Osteoblast (primary cell): ENCODE measurements around the gene DCDC2C. TPM values are rescaled to one million over a fixed set of nuclear protein-coding genes. Genes with fewer than 3 reads are reported as not detected.

Source experiments
- DNase-seq: peaks from one replicate; pipeline ENCODE4 v3.0.0; 2011; ENCODE audit warnings: low spot score, mixed read lengths; ENCODE audit not compliant: insufficient read length; ENCODE audit errors: missing footprints
- H2AFZ ChIP-seq: 2 replicates; pipeline ENCODE4 v1.6.0; 2011; ENCODE audit warnings: mild to moderate bottlenecking, low read length
- H3K27ac ChIP-seq: 2 replicates; pipeline ENCODE4 v1.5.1; 2011; ENCODE audit warnings: mild to moderate bottlenecking, low read depth, low read length, moderate library complexity
- H3K27me3 ChIP-seq: 2 replicates; pipeline ENCODE4 v1.6.0; 2012; ENCODE audit warnings: mild to moderate bottlenecking, control low read depth, inconsistent platforms, low read length, moderate library complexity; ENCODE audit not compliant: insufficient read depth
- H3K36me3 ChIP-seq: 2 replicates; pipeline ENCODE4 v1.5.1; 2011; ENCODE audit warnings: mild to moderate bottlenecking, low read length, control low read depth, moderate library complexity; ENCODE audit not compliant: insufficient read depth
- H3K4me1 ChIP-seq: 2 replicates; pipeline ENCODE4 v1.5.1; 2011; ENCODE audit warnings: mild to moderate bottlenecking, low read length, control low read depth, moderate library complexity; ENCODE audit not compliant: insufficient read depth
- H3K4me2 ChIP-seq: 2 replicates; pipeline ENCODE4 v1.6.0; 2011; ENCODE audit warnings: mild to moderate bottlenecking, low read length; ENCODE audit not compliant: insufficient read depth
- H3K4me3 ChIP-seq: fragments of 200-600 bp; sonication (generic); 3 replicates; pipeline ENCODE4 v1.5.1; 2012; ENCODE audit warnings: mild to moderate bottlenecking, low read length, inconsistent platforms; ENCODE audit not compliant: insufficient read depth
- H3K79me2 ChIP-seq: 2 replicates; pipeline ENCODE4 v1.6.0; 2012; ENCODE audit warnings: mild to moderate bottlenecking, low read length, control low read depth, inconsistent platforms; ENCODE audit not compliant: insufficient read depth
- H3K9me3 ChIP-seq: 2 replicates; pipeline ENCODE4 v1.5.1; 2011; ENCODE audit warnings: low read depth, low read length, control low read depth
- H4K20me1 ChIP-seq: 2 replicates; pipeline ENCODE4 v1.6.0; 2012; ENCODE audit warnings: mild to moderate bottlenecking, low read length, control low read depth; ENCODE audit not compliant: insufficient read depth
- CTCF ChIP-seq: IDR thresholded peaks from 2 replicates; pipeline ENCODE4 v1.5.1; 2011; ENCODE audit warnings: mild to moderate bottlenecking, low read depth, low read length, moderate library complexity; ENCODE audit errors: extremely low read depth
- total RNA-seq: library from RNA; depleted of rRNA; stranded (reverse); fragments of >200 nt; gene quantifications from 2 replicates; pipeline ENCODE4 v1.2.3, GENCODE V29; 2012

DCDC2C gene
- total RNA-seq, 1 donor: not detected

- peak; percentile 90 for DNase-seq
- Histone ChIP-seq H3K9me3 (no peaks in the 10 kb centered on the region), H3K4me3 (no peak overlapping the region), H3K27me3 (no peaks in the 10 kb centered on the region), H3K36me3 (no peaks in the 10 kb centered on the region), H3K27ac (no peak overlapping the region), H3K4me1 (no peaks in the 10 kb centered on the region), H3K79me2 (no peaks in the 10 kb centered on the region), H3K4me2 (peak overlapping the region; percentile 12), H2AFZ (no peak overlapping the region), H4K20me1 (no peaks in the 10 kb centered on the region)
- TF ChIP-seq CTCF: peak; percentile 58
These were observed 25.0 kb downstream of the DCDC2C start for GRCh38 chr2:3728104-3729054.

- no peak for TF ChIP-seq CTCF
- no peaks in the 10 kb centered on the region for H3K79me2 ChIP-seq
- H3K27ac ChIP-seq: no peak overlapping the region
- no peak overlapping the region for H3K4me2 ChIP-seq
- H2AFZ ChIP-seq: no peak overlapping the region
- no peak overlapping the region for H3K4me3 ChIP-seq
- H3K4me1 ChIP-seq: no peaks in the 10 kb centered on the region
- no peak for DNase-seq
- no peaks in the 10 kb centered on the region for H4K20me1 ChIP-seq
- no peaks in the 10 kb centered on the region for H3K9me3 ChIP-seq
- no peaks in the 10 kb centered on the region for H3K36me3 ChIP-seq
- no peaks in the 10 kb centered on the region for H3K27me3 ChIP-seq
These were observed 25.7 kb downstream of the DCDC2C start for GRCh38 chr2:3729055-3729448.

- no peaks in the 10 kb centered on the region for H3K79me2 ChIP-seq
- H4K20me1 ChIP-seq: no peaks in the 10 kb centered on the region
- H3K27me3 ChIP-seq: no peaks in the 10 kb centered on the region
- H3K36me3 ChIP-seq: no peaks in the 10 kb centered on the region
- no peak overlapping the region for H3K4me3 ChIP-seq
- no peak for TF ChIP-seq CTCF
- H3K4me1 ChIP-seq: no peaks in the 10 kb centered on the region
- H3K9me3 ChIP-seq: no peaks in the 10 kb centered on the region
- H3K4me2 ChIP-seq: no peak overlapping the region
- H3K27ac ChIP-seq: no peak overlapping the region
- no peak overlapping the region for H2AFZ ChIP-seq
- DNase-seq: no peak
These were observed 26.4 kb downstream of the DCDC2C start for GRCh38 chr2:3729786-3730185.

- no peak for DNase-seq
- Histone ChIP-seq H3K27me3 (no peaks in the 10 kb centered on the region), H3K4me3 (no peak overlapping the region), H4K20me1 (no peaks in the 10 kb centered on the region), H3K79me2 (no peaks in the 10 kb centered on the region), H3K27ac (no peak overlapping the region), H3K9me3 (no peaks in the 10 kb centered on the region), H3K36me3 (no peaks in the 10 kb centered on the region), H2AFZ (no peak overlapping the region), H3K4me2 (no peak overlapping the region), H3K4me1 (no peaks in the 10 kb centered on the region)
- no peak for TF ChIP-seq CTCF
These were observed 27.3 kb downstream of the DCDC2C start for GRCh38 chr2:3730646-3731045.
